ENCODE data around the gene KAT5. TPM values are rescaled to one million over a fixed set of nuclear protein-coding genes. Genes with fewer than 3 reads are reported as not detected.

KAT5 gene
- total RNA-seq, 1 experiment from 2014 or later, result 49.6 TPM

DNA sequence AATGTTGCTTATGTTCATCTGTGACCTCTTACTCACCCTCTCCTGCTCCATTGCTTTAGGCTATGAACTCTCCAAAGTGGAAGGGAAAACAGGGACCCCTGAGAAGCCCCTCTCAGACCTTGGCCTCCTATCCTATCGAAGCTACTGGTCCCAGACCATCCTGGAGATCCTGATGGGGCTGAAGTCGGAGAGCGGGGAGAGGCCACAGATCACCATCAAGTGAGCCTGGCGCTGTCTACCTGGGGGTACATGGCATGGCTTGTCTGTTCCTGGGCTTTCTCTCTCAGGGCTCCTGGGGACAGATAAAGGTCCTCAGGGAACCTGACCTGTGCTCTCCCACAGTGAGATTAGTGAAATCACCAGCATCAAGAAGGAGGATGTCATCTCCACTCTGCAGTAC, 6.5 kb downstream of the KAT5 start:
- Histone ChIP-seq H3K4me1 (replicated peaks; ENCODE audit: insufficient read depth) (peaks cover 9% of the 10 kb centered on the region), H3K9me3 (ENCODE audit: insufficient read depth, low read depth) (no peaks in the 10 kb centered on the region), H2AFZ (no peak overlapping the region), H3K4me2 (peak overlapping the region; percentile 83), H3F3A (ENCODE audit: insufficient read depth, low read depth) (peaks cover 25% of the 10 kb centered on the region; the same call in 1 of the 2 replicates), H3K36me3 (ENCODE audit: low read depth) (peaks cover 6% of the 10 kb centered on the region; the same call in 1 of the 2 replicates), H3K9me2 (ENCODE audit: insufficient read depth) (no peaks in the 10 kb centered on the region), H3K79me2 (ENCODE audit: low read depth) (peaks cover 26% of the 10 kb centered on the region), H3K27me3 (ENCODE audit: insufficient read depth, low read depth) (no peaks in the 10 kb centered on the region), H3K4me3 (no peak overlapping the region), H3K27ac (no peak overlapping the region), H4K20me1 (ENCODE audit: insufficient read depth) (peaks cover 9% of the 10 kb centered on the region; the same call in 1 of the 2 replicates)
- CTCF ChIA-PET, result no interaction called here
- POLR2A ChIA-PET (ENCODE audit: unreplicated experiment), result interaction anchor here (0.8 kb wide), 1 partner anchor 141 kb away, joined by 16 read pairs; no protein-coding TSS in a partner anchor
- no peak for TF ChIP-seq EZH2 (IDR thresholded peaks at IDR 0.05; ENCODE audit: low read depth)
- TF ChIP-seq, protein P1, sequence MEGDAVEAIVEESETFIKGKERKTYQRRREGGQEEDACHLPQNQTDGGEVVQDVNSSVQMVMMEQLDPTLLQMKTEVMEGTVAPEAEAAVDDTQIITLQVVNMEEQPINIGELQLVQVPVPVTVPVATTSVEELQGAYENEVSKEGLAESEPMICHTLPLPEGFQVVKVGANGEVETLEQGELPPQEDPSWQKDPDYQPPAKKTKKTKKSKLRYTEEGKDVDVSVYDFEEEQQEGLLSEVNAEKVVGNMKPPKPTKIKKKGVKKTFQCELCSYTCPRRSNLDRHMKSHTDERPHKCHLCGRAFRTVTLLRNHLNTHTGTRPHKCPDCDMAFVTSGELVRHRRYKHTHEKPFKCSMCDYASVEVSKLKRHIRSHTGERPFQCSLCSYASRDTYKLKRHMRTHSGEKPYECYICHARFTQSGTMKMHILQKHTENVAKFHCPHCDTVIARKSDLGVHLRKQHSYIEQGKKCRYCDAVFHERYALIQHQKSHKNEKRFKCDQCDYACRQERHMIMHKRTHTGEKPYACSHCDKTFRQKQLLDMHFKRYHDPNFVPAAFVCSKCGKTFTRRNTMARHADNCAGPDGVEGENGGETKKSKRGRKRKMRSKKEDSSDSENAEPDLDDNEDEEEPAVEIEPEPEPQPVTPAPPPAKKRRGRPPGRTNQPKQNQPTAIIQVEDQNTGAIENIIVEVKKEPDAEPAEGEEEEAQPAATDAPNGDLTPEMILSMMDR (conservative IDR thresholded peaks at IDR 0.05), result no peak
- BruUV-seq (replicated peaks), result no TSS peak
- DNase-seq, result no peak
- intact Hi-C loops (cut with micrococcal nuclease; ENCODE audit: unreplicated experiment), result no loop called here

DNA sequence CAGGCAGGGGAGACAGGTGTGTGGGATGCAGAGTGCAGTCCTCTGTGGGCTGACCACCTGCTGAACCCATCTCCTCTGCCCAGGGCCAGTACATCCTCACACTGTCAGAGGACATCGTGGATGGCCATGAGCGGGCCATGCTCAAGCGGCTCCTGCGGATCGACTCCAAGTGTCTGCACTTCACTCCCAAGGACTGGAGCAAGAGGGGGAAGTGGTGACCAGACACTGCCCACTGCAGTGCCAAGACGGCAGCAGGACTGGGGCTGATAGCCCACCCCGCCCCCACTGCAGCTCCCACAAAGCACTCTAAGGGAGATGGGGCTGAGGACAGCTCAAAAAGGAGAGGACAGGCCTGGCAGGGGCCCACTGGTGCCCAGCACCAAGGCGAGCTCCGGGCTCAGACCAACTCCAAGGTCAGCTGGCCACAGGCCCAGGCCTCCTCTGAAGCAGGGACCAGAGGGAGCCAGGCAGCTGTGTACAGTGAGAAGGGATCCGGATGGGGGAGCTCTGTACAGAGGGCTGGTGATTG, 7.0 kb downstream of the KAT5 start:
- no peaks in the 10 kb centered on the region for H3K27me3 ChIP-seq (ENCODE audit: insufficient read depth, low read depth)
- no peak for DNase-seq
- ChIA-PET POLR2A (ENCODE audit: unreplicated experiment) (interaction anchor here (0.5 to 0.8 kb wide), 5 partner anchors 10 to 425 kb away, joined by 3 to 16 read pairs (median 5); no protein-coding TSS in a partner anchor), CTCF (interaction anchor here (0.5 to 1.6 kb wide), 3 partner anchors 60 to 283 kb away, joined by 4 to 12 read pairs (median 12); partner anchors contain the start of genes BANF1 and EIF1AD)
- BruUV-seq (replicated peaks), result no TSS peak
- no peak overlapping the region for H2AFZ ChIP-seq
- peaks cover 9% of the 10 kb centered on the region; the same call in 1 of the 2 replicates for H4K20me1 ChIP-seq (ENCODE audit: insufficient read depth)
- intact Hi-C loops (cut with micrococcal nuclease; ENCODE audit: unreplicated experiment), result no loop called here
- peak overlapping the region; percentile 90 for H3K4me3 ChIP-seq
- H3K9me3 ChIP-seq (ENCODE audit: insufficient read depth, low read depth), result no peaks in the 10 kb centered on the region
- no peaks in the 10 kb centered on the region for H3K9me2 ChIP-seq (ENCODE audit: insufficient read depth)
- TF ChIP-seq, protein P1 (conservative IDR thresholded peaks at IDR 0.05), result no peak
- TF ChIP-seq EZH2 (IDR thresholded peaks at IDR 0.05; ENCODE audit: low read depth), result no peak
- peaks cover 25% of the 10 kb centered on the region; the same call in 1 of the 2 replicates for H3F3A ChIP-seq (ENCODE audit: insufficient read depth, low read depth)
- H3K36me3 ChIP-seq (ENCODE audit: low read depth), result peaks cover 4% of the 10 kb centered on the region; the same call in 1 of the 2 replicates
- peak overlapping the region; percentile 83 for H3K4me2 ChIP-seq
- peaks cover 23% of the 10 kb centered on the region for H3K79me2 ChIP-seq (ENCODE audit: low read depth)
- H3K4me1 ChIP-seq (replicated peaks; ENCODE audit: insufficient read depth), result peaks cover 9% of the 10 kb centered on the region
- no peak overlapping the region for H3K27ac ChIP-seq

DNA sequence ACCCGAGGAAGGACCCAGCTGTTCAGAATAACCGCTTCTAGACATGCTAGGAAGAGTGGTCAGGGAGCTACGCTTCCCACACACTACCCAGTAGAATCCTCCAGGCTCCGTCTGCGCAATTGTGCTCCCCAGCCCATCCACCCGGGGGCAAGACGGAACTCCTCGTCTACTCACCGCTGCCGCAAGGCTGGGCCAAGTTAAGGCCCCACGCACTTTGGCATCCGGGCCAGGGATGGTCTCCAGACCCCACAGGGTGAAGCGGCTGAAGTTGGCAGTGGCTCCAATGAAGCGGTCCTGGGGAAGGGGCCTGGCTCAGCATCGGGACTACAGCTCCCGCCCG, 7.8 kb downstream of the KAT5 start:
- H3K79me2 ChIP-seq (ENCODE audit: low read depth), result peaks cover 23% of the 10 kb centered on the region
- H3F3A ChIP-seq (ENCODE audit: insufficient read depth, low read depth), result peaks cover 23% of the 10 kb centered on the region; the same call in 1 of the 2 replicates
- H3K36me3 ChIP-seq (ENCODE audit: low read depth), result no peaks in the 10 kb centered on the region; the same call in 1 of the 2 replicates
- peak overlapping the region; percentile 90 for H3K4me3 ChIP-seq
- 0 out of 2 replicates have a peak, but pooled peaks cover 9% of the 10 kb centered on the region for H4K20me1 ChIP-seq (ENCODE audit: insufficient read depth)
- no peak overlapping the region for H3K27ac ChIP-seq
- no peaks in the 10 kb centered on the region for H3K9me3 ChIP-seq (ENCODE audit: insufficient read depth, low read depth)
- peak overlapping the region; percentile 85 for H2AFZ ChIP-seq
- no peaks in the 10 kb centered on the region for H3K27me3 ChIP-seq (ENCODE audit: insufficient read depth, low read depth)
- H3K4me1 ChIP-seq (replicated peaks; ENCODE audit: insufficient read depth), result peaks cover 9% of the 10 kb centered on the region
- peak overlapping the region; percentile 83 for H3K4me2 ChIP-seq
- intact Hi-C loops (cut with micrococcal nuclease; ENCODE audit: unreplicated experiment), result no loop called here
- ChIA-PET CTCF (interaction anchor here (0.5 to 1.6 kb wide), 4 partner anchors 60 to 669 kb away, joined by 4 to 12 read pairs (median 8); partner anchors contain the start of genes BANF1 and EIF1AD), POLR2A (ENCODE audit: unreplicated experiment) (interaction anchor here (0.6 to 1.3 kb wide), 6 partner anchors 7 to 1403 kb away, joined by 3 to 20 read pairs (median 4); partner anchors contain the start of gene KAT5)
- peak in 1 of 2 experiments; percentile 35 for DNase-seq
- TF ChIP-seq, protein P1 (conservative IDR thresholded peaks at IDR 0.05), result no peak
- BruUV-seq (replicated peaks), result no TSS peak
- no peaks in the 10 kb centered on the region for H3K9me2 ChIP-seq (ENCODE audit: insufficient read depth)
